GM19043 (cell line): ENCODE data around the gene MS4A4A.
"Not testable (repeated sequence)": the region's sequence is repeated elsewhere in the genome, so short reads cannot be mapped to it uniquely, and the experiment has no call there.

ENCODE experiments used
- ATAC-seq: cut with Tn5 transposase; IDR thresholded peaks from one replicate; pipeline ENCODE4 v1.9.1; 2021; ENCODE audit warnings: low read depth; ENCODE audit not compliant: unreplicated experiment

The MS4A4A gene

DNA sequence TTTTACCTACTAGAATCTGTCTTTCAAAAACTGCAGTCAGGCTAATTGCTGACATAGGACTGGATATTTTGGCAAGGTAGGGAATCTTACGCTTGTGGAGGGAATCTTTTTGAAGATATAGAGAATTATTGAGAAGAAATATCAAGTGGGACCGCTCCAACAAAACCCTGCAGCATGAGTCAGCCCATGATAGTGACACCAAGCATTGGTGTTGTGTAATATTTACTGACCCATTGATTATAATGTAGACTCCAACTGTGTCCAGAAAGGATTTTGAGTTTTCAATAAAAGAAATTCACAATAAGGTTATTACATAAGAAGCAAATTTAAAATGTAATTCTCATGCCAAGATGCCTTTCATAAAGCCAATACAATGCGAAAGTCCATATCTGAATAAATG is 20.7 kb downstream of the MS4A4A start:
- ATAC-seq: no peak

DNA sequence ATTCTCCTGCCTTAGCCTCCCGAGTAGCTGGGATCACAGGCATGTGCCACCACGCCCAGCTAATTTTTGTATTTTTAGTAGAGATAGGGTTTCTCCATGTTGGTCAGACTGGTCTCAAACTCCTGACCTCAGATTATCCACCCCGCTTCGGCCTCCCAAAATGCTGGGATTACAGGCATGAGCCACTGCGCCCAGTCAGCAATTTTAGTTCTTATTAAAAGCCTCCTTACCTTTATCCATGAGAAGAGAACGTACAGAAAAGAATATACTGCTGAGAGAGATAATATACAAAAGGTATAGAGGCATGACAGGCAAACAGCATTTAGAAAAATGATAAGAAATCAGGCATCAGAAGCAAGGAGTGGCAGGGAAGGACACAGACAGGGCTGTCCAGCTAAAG is 21.4 kb downstream of the MS4A4A start:
- ATAC-seq: not testable (repeated sequence)

DNA sequence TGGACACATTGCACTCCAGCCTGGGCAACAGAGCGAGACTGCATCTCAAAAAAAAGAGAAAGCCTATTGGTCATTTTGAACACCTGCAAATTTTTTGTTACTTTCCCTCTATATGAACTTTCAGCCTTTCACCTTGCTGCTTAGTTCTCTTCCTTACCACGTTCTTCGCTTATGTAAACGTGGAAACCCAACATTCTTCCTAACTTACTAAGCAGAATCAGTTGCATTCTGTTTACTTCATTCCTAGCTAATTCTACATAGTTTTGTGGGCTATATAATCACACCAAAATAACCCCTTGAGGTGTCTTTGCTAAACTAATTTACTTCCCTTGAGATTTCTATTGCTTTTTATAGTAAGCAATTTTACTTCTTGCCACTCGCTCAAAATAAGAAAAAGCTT is 23.2 kb downstream of the MS4A4A start:
- ATAC-seq: no peak

DNA sequence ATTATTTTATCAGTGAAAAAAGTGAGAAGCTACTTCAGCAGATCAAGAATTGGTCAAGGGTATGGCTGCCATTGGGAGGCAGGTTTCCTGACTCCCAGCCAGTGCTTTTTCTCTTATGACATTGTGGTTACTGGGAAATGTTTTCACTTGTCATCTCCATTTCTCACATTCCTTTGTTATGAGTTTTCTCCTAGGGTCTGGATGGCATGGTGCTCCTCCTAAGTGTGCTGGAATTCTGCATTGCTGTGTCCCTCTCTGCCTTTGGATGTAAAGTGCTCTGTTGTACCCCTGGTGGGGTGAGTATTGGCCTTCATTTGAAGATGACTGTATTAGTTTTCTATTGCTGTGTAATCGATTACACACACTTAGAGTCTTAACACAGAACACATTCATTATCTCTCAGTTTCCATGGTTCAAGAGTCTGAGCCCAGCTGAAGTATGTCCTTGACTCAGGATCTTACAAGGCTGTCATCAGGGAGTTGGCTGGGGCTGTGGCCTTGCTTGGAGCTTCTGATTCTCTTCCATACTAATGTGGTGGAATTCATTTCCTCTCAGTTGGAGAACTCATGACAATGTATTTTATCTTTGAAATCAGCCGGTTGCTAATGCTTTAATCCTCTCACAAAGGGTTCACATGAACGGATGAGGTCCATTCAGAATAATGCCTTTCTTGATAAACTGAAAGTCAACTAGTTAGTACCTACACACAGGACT is 25.6 kb downstream of the MS4A4A start:
- no peak for ATAC-seq

DNA sequence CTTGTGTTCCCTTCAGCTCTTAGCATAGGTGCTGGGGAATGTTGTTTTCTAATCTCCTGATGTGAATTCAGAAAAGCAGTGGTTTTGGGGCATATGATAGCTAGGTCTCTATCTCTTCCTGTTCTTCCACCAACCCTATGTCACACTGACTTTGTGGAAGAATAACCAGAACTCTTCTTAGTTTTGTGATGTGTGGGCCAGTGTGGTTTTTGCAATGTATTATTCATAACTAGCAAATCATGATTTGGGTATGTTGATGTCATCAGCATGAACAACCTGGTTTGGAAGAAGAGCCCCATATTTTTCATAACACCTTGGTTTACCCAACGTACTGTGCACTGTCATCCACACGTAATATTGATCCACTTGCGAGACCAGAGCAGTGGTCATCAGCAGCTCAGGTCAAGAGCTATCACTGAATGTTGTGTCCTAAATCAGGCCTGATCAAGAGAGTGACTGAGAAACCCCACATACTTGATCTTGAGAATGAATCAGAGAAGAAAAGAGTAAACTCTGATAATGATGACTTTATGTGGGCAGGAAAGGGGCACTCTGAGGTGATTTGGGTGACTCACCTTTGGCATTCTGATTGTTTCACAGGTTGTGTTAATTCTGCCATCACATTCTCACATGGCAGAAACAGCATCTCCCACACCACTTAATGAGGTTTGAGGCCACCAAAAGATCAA is 27.2 kb downstream of the MS4A4A start:
- no peak for ATAC-seq

DNA sequence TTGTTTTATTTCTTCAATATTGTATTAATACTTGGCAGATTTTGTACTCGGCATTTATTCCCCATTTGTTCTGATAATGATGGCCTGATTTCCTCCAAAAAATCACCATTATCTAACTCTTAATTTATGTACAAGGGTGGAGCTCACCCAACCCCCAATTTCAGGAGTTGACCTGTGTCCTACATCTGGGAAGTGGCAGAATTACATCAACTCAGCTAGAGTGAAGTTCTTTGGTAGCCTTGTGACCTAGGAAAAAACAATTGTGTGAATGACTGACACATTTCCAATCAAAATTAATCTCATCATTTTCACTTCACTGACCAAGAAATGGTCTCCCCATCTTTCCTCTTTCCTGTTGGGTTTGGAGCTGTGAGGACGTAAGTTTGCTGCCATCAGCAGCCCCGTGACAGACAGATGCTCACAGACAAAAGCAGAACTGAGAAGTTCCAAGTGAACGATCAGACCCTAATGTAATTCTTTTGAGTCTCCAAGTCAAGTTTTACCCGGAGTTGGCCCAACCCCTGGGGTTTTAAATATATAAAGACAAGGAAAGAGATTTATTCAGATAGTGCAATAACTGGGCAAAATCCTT is 30.0 kb downstream of the MS4A4A start:
- peak; percentile 81 for ATAC-seq

DNA sequence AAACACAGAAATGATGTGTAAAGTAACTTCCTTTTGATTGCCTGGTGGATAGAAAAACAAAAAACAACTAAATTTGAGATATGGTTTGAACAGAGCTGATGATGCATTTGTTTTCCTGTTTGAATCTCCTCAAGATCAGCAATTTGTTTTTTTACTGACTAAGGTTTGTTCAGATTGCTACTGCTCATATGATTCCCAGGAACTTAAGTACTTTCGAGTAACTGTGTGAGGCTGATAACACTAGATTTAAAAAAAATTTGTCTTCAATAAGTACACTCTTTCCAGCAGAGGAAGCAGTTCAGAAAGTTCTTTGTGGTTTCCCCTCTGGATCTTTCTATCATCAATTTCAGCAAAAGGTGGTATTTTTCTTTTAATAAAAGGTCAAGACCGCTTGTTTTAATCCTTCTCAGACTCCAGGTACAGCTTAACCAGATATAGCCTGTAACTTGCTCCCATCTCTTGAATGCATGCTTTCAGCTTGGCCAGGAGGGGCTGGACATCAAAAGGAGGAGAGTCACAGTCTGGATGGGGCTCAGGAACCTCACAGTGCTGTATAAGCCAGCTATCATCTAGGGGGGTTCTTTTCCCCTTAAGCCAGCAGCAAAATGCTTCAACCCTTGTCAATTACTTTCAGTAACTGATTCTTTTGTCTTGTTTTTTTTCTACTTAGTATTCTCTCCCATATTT is 34.3 kb downstream of the MS4A4A start:
- ATAC-seq: no peak

DNA sequence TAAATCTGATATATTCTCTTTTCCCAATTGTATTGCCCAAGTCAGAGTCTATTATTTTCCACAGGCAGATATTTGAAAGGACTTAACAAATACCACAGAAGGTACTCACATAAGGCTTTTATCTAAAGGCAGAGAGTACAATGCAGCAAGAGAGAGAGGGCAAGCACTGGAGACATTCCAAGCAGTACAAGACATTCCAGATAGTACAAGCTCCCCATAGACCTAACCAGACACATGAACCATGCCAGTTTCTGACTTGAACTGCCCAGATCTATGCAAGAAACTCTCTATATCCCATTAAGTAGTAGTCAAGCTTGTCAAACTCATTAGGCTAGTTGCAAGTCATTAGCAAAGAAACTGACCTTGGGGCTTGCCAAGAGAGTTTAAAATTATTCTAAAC is 35.4 kb downstream of the MS4A4A start:
- no peak for ATAC-seq

DNA sequence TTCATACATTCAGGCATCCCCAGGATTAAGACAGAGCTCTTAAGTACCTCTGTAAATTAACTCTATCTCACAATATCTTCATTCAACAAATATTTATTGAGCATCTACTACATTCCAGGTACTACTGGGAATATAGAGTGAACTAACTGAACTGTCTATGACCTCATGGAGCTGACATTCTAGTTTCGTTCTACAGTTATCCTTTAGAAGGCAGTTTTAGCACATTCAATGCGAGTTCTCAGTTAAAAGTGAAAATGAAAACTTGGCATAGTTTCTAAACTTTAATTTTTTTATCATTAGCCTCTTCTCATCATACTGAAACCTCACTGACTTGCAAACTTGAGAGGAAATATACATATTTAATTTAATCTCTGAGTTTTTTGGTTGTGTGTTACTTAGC is 35.9 kb downstream of the MS4A4A start:
- ATAC-seq: no peak

DNA sequence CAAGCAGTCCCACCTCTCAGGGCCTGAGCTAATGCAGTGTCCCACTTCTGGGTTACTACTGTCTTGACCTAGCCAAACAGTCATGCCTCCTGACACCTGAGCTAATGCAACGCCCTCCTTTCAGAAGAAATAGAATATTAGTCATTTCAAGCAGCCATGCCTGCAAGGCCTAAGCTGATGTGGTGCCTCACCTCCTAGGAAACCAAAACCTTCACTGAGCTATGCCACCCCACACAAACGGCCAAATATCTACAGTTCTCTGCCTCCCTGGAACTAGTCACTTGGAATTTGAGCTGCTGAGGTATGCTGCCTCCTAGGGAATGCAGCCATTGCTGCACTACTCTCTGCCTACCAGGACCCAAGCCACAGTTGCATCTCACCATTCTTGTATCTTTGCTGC is 38.3 kb downstream of the MS4A4A start:
- no peak for ATAC-seq

DNA sequence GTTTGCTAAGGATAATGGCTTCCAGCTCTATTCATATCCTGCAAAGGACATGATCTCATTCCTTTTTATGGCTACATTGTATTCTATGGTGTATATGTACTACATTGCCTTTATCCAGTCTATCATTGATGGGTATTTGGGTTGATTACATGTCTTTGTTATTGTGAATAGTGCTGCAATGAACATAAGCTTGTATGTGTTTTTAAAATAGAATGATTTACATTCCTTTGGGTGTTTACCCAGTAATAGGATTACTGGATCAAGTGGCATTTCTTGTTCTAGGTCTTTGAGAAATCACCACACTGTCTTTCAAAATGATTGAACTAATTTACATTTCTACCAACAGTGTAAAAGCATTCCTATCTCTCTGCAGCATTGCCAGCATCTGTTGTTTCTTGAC is 40.6 kb downstream of the MS4A4A start:
- ATAC-seq: no peak

DNA sequence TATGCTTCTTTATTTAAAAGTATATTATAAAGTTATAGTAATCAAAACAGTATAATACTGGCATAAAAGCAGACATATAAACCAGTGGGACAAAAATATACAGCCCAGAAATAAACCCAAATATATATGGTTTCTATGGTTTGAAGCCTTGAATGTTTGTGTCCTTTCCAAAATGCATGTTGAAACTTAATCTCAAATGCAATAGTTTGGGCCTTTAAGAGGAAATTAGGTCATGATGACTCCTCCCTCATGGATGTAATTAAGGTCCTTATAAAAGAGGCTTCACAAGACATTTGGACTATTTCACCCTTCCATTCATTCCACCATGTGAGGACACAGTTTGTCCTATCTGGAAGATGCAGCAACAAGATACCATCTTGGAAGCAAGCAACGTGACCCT is 46.5 kb downstream of the MS4A4A start, which contains the start of gene MS4A6E:
MS4A6E (plus strand) TSS at position 301 of the 400 bp plus-strand sequence. CDS start 7,641 bp downstream, outside the sequence.
- ATAC-seq: no peak

DNA sequence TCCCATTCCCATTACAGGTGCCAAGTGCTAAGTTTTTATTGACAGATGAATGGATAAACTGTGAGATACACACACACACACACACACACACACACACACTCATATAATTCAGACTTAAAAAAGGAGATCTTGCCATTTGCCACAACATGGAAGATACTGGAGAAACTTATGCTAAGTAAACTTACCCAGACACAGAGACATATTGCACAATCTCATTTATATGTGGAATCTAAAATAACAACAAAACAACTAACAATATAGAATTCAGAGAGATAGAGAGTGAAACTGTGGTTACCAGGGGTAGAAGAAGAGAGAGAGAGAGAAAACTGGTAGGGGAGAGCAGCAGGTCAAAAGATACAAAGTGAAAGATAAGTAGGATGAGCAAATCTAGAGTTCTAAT is 48.0 kb downstream of the MS4A4A start:
- no peak for ATAC-seq

DNA sequence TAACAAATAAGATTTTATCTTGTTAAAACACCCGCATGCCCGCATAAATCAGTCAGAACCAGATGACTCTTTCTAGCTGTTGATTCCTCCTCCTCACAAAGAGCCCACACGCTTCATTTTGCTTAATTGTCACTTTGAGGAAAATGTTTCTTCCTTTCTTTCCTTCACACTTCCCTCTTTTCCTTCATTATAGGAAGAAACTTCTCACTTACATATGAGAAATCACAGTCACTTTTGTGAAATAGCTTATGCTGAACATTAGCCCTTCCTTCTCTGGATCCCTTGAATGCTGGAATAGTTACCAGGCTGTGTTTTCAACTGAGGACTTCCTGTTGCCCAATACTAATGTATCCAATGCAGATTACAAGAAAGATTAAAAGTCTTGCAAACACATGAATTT is 52.4 kb downstream of the MS4A4A start:
- no peak for ATAC-seq

DNA sequence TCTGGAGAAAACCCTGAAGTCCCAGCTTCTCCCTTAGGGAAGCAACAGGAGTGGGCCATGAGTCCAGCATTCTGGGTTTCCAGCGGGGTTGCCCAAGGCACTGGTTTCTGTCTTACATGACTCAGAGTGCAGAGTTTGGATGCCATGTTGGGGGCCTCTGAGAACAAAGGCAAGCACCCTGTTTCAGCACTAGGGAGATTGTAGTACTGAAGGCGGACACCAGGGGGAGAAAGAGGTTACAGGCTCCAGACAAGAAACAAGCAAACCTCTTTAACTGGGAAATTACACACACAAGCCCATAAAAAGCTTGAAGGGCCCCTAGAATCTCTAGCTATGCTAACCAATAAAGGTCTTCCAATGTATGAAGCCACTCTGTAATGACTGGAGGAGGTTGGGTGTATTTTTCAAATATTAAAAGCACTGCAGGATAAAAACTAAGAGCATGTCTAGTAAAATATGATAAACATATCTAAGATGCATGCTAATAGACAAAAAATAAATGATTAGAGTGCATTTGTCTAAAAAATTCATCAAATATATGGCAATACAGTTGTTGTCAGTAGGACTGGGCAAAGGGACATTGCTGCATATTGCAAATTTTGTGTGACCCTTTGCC is 53.6 kb downstream of the MS4A4A start:
- peak; percentile 64 for ATAC-seq

DNA sequence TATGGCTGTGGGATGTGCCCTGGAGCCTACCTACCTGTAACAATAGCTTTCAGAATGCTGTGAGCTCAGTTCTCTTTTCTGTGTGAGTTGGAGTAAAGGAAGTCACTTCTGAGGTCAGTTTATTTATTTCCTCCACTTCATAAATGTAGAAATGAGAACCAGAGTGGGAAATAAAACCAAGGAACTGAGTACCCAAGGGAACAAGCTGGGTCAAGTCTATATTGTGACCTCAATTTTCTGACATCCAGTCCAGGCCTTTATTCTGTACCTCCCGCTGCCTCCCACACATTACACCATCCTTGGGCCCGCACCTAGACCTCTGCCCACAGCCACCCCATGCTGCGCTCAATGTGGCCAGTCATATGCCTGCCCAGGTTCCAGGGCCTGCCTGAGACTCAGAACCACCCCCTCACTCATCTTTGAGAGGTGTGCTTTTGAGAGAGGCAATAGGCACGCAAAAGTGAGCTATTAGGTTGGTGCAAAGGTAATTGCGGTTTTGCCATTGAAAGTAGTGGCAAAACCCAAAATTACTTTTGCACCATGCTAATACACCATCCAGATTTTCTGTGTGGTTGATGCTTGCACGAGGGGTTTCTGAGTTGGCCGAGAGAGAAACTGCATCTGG is 56.4 kb downstream of the MS4A4A start:
- ATAC-seq: no peak

DNA sequence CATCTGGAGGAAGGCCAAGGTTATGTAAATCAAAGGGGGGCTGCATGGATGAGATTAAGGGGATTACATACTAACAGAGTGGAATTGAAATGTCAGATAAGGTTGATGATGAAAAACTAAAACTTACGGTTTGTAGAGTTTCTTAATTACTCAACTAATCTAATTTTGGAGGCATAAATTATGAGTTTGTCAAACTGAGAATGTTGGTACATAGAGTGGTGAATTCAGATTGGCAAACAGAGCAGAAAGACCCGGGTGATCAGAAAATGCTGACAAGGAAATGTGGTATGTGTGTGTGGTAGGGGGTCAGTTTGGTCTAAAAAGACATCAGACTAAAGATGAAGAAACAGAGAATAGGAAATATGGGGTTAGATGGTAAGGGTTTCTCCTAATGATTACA is 57.6 kb downstream of the MS4A4A start:
- no peak for ATAC-seq

DNA sequence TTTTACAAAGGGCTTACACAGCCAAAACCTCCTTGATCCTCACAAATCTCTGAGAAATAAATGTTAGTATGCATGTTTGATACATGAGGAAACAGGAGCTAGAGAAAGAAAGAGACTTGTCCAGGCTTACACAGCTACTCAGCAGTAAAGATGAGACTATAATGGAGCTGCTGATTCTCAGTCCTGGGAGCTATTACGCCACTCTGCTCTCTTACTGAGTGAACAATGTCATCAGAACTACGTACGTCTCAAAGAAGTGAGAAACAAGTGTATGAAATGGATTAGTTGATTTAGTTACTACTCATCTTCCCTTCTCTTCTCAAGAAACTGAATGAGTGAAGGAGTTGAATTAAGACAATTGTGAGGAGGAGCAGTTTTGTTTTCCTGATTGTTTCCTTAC is 58.9 kb downstream of the MS4A4A start:
- ATAC-seq: no peak

DNA sequence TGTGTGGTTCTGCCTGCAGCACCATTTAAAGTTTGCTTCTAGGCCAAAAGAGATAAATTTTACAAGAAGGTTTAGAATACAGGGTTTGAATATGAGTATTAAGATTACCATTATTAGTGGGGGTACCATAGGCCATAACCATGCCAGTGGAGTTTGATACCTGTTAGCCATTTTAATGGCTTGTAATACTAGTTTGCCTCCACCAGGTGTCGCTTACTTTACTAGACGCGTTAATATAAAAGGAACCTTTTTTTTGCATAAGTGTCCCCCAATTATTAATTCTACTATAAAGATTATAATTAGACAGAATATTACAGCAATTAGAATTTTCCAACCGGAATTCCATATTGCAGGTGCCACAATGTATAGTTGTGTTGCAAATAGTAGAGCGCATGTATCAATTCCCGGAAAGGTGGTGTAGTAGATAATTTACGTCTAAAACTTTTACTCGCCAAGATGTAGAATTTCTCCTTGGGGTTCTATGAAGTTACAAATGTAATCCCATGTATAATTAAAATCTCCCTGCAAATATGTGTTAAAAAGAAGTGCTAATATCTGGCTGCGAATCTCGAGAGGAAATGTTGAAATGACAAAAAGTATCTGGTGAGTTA is 62.7 kb downstream of the MS4A4A start:
- ATAC-seq: no peak

DNA sequence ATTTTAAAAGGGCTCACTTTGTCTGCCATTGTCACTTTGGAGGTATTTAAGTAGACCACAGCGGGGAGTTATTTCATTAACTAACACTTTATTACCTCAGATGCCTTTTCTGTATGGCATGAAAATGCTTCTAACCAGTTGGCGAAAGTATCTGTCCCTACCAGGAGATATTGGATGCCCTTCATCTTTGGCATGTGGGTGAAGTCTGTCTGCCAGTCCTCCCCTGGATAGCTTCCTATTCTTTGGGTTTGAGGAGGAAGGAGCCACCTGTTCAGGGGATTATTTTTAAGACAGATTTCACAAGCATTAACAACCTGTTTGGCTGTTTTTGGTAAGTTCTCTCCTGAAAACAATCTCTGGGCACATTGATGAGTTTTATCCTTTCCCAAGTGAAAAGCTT is 63.7 kb downstream of the MS4A4A start:
- no peak for ATAC-seq
